NT2/D1 (cell line): ENCODE data around the gene ABCC8.

Experiments
- SUZ12 ChIP-seq: IDR thresholded peaks from 2 replicates; pipeline ENCODE4 v1.6.1; 2011; ENCODE audit not compliant: insufficient read length, insufficient read depth; ENCODE audit errors: extremely low read depth
- YY1 ChIP-seq: IDR thresholded peaks from 2 replicates; pipeline ENCODE4 v1.6.1; 2011; ENCODE audit not compliant: insufficient read length, insufficient read depth

DNA sequence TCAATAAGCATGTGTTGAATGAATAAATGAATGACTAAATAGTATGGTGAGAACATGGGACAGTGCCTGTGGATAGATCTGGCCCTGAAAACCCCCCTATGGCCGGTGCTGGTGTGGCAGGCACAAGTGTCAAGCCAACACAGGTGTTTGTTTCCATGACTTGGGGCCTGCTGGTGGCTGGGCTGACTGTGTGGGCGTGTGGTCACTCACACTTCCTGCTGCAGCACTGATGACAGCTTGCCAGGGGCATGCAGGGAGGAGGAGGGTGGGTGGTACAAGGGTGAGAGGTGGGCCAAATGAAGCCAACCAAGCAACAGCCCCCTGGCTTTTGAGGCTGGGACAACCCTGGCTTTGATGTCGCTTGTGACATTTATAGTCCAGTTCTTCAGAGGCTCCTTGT, 30.3 kb upstream of the ABCC8 start:
- no peak for TF ChIP-seq SUZ12
- TF ChIP-seq YY1, result no peak
